ENCODE results near the gene CIDEB. TPM values are rescaled to one million over a fixed set of nuclear protein-coding genes. Genes with fewer than 3 reads are reported as not detected.

CIDEB gene
- total and polyA plus RNA-seq, 2 of the 13 experiments (the other 11 are each of a cell fraction or from before 2014, with no cell fraction given): 35.8 to 110 TPM

DNA sequence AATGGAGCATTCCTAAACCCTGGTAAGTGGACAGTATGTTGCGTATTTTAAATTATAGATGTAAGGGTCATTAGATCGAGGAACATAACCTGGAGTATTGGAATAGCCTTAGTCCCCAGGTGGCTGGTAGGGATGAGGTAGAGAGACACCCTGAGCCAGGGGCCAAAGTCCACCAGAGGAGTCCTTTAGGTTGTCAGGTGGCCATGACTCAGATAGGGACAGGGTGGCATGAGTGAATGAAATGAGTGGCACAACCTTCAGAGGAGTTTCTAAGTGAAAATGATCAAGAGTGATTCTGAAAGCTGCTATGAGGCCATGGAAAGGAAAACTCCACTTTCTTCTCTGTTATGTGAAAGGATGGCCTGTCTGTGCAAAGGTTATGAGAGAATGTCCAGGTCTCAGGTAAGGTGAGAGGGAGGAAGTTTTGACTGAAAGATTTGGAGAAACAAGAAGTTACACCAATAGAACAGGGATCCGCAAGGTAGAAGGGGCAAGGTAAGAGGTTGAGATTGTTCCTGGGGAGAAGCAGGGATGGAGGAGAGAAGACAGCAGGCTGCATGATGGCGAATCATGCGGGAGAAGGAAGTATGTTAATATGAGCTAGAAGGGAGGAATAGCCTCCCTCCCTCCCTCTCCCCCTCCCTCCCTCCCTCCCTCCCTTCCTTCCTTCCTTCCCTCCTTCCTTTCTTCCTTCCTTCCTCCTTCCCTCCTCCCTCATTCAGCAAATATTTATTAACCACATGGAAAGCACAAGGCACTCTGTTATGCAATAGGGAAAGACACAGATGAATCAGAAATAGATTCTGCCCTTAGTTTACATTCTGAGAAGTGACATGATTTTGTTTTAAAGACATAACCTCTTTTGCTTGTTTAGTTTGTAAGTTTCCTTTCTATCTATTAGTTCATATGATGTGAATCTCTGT is 46.0 kb upstream of the CIDEB start (continued):
- TF ChIP-seq, protein P1, sequence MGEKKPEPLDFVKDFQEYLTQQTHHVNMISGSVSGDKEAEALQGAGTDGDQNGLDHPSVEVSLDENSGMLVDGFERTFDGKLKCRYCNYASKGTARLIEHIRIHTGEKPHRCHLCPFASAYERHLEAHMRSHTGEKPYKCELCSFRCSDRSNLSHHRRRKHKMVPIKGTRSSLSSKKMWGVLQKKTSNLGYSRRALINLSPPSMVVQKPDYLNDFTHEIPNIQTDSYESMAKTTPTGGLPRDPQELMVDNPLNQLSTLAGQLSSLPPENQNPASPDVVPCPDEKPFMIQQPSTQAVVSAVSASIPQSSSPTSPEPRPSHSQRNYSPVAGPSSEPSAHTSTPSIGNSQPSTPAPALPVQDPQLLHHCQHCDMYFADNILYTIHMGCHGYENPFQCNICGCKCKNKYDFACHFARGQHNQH (CRISPR knock-in tag; IDR thresholded peaks at IDR 0.05): no peak
- TF ChIP-seq, protein P2, sequence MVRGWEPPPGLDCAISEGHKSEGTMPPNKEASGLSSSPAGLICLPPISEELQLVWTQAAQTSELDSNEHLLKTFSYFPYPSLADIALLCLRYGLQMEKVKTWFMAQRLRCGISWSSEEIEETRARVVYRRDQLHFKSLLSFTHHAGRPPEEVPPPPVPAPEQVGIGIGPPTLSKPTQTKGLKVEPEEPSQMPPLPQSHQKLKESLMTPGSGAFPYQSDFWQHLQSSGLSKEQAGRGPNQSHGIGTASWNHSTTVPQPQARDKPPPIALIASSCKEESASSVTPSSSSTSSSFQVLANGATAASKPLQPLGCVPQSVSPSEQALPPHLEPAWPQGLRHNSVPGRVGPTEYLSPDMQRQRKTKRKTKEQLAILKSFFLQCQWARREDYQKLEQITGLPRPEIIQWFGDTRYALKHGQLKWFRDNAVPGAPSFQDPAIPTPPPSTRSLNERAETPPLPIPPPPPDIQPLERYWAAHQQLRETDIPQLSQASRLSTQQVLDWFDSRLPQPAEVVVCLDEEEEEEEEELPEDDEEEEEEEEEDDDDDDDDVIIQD (CRISPR knock-in tag; IDR thresholded peaks at IDR 0.05; ENCODE audit: low read depth): no peak
- TF ChIP-seq ZNF569 (CRISPR knock-in tag; IDR thresholded peaks at IDR 0.05; ENCODE audit: borderline replicate concordance) (no peak), MAF1 (CRISPR knock-in tag; IDR thresholded peaks at IDR 0.05; ENCODE audit: borderline replicate concordance) (no peak), CBX1 (IDR thresholded peaks at IDR 0.05; ENCODE audit: low read depth) (no peak), TBP (CRISPR knock-in tag; IDR thresholded peaks at IDR 0.05) (no peak), MEF2D (CRISPR knock-in tag; IDR thresholded peaks at IDR 0.05) (no peak), CHD4 (IDR thresholded peaks at IDR 0.05; ENCODE audit: borderline replicate concordance, low read length) (no peak), ZNF496 (CRISPR knock-in tag; IDR thresholded peaks at IDR 0.05; ENCODE audit: insufficient replicate concordance) (no peak), NR1H2 (CRISPR knock-in tag; IDR thresholded peaks at IDR 0.05; ENCODE audit: borderline replicate concordance, low read depth) (no peak), POLR2G (IDR thresholded peaks at IDR 0.05; ENCODE audit: low read depth, low read length) (no peak), GATA4 (IDR thresholded peaks at IDR 0.05; ENCODE audit: borderline replicate concordance, low read depth) (no peak)
- TF ChIP-seq, protein P3, sequence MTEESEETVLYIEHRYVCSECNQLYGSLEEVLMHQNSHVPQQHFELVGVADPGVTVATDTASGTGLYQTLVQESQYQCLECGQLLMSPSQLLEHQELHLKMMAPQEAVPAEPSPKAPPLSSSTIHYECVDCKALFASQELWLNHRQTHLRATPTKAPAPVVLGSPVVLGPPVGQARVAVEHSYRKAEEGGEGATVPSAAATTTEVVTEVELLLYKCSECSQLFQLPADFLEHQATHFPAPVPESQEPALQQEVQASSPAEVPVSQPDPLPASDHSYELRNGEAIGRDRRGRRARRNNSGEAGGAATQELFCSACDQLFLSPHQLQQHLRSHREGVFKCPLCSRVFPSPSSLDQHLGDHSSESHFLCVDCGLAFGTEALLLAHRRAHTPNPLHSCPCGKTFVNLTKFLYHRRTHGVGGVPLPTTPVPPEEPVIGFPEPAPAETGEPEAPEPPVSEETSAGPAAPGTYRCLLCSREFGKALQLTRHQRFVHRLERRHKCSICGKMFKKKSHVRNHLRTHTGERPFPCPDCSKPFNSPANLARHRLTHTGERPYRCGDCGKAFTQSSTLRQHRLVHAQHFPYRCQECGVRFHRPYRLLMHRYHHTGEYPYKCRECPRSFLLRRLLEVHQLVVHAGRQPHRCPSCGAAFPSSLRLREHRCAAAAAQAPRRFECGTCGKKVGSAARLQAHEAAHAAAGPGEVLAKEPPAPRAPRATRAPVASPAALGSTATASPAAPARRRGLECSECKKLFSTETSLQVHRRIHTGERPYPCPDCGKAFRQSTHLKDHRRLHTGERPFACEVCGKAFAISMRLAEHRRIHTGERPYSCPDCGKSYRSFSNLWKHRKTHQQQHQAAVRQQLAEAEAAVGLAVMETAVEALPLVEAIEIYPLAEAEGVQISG (CRISPR knock-in tag; IDR thresholded peaks at IDR 0.05): no peak
- TF ChIP-seq, protein P4, sequence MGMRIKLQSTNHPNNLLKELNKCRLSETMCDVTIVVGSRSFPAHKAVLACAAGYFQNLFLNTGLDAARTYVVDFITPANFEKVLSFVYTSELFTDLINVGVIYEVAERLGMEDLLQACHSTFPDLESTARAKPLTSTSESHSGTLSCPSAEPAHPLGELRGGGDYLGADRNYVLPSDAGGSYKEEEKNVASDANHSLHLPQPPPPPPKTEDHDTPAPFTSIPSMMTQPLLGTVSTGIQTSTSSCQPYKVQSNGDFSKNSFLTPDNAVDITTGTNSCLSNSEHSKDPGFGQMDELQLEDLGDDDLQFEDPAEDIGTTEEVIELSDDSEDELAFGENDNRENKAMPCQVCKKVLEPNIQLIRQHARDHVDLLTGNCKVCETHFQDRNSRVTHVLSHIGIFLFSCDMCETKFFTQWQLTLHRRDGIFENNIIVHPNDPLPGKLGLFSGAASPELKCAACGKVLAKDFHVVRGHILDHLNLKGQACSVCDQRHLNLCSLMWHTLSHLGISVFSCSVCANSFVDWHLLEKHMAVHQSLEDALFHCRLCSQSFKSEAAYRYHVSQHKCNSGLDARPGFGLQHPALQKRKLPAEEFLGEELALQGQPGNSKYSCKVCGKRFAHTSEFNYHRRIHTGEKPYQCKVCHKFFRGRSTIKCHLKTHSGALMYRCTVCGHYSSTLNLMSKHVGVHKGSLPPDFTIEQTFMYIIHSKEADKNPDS (CRISPR knock-in tag; IDR thresholded peaks at IDR 0.05): no peak
- TF ChIP-seq, protein P5, sequence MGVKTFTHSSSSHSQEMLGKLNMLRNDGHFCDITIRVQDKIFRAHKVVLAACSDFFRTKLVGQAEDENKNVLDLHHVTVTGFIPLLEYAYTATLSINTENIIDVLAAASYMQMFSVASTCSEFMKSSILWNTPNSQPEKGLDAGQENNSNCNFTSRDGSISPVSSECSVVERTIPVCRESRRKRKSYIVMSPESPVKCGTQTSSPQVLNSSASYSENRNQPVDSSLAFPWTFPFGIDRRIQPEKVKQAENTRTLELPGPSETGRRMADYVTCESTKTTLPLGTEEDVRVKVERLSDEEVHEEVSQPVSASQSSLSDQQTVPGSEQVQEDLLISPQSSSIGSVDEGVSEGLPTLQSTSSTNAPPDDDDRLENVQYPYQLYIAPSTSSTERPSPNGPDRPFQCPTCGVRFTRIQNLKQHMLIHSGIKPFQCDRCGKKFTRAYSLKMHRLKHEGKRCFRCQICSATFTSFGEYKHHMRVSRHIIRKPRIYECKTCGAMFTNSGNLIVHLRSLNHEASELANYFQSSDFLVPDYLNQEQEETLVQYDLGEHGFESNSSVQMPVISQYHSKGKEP (CRISPR knock-in tag; IDR thresholded peaks at IDR 0.05): no peak

Measured in HepG2 (cell line).